HepG2 (cell line): Measurements from ENCODE around the gene LSR. TPM values are rescaled to one million over a fixed set of nuclear protein-coding genes. Genes with fewer than 3 reads are reported as not detected.

Experiments
- ARHGAP35 ChIP-seq: sonication (generic); formaldehyde crosslinking; IDR thresholded peaks from 2 replicates; pipeline ENCODE4 v1.9.0; 2022; ENCODE audit warnings: mild to moderate bottlenecking, inconsistent platforms, moderate library complexity, missing genetic modification reagents, borderline replicate concordance
- BATF2 ChIP-seq: sonication (generic); formaldehyde crosslinking; IDR thresholded peaks from 2 replicates; pipeline ENCODE4 v1.8.0; 2022; ENCODE audit warnings: mild to moderate bottlenecking, missing genetic modification reagents, moderate library complexity
- DPF2 ChIP-seq: sonication (generic); formaldehyde crosslinking; IDR thresholded peaks from 2 replicates; pipeline ENCODE4 v1.4.0; 2020; ENCODE audit warnings: mild to moderate bottlenecking, low read depth, missing genetic modification reagents, borderline replicate concordance
- FLYWCH1 ChIP-seq: sonication (generic); formaldehyde crosslinking; IDR thresholded peaks from 2 replicates; pipeline ENCODE4 v1.8.1; 2023; ENCODE audit warnings: mild to moderate bottlenecking, missing genetic modification reagents
- FOXA3 ChIP-seq: IDR thresholded peaks from 2 replicates; pipeline ENCODE4 v1.6.1; 2016; ENCODE audit warnings: missing genetic modification reagents, missing compliant biosample characterization
- IRF2 ChIP-seq: IDR thresholded peaks from 2 replicates; pipeline ENCODE4 v1.6.1; 2018; ENCODE audit warnings: missing genetic modification reagents, missing compliant biosample characterization
- KLF11 ChIP-seq: IDR thresholded peaks from 2 replicates; pipeline ENCODE4 v1.6.1; 2016; ENCODE audit warnings: missing compliant biosample characterization
- MIXL1 ChIP-seq: IDR thresholded peaks from 2 replicates; pipeline ENCODE4 v1.6.1; 2016
- NCOA2 ChIP-seq: sonication (generic); formaldehyde crosslinking; IDR thresholded peaks from 2 replicates; pipeline ENCODE4 v1.8.0; 2022; ENCODE audit warnings: inconsistent platforms
- NFYC ChIP-seq: IDR thresholded peaks from 2 replicates; pipeline ENCODE4 v1.6.1; 2016; ENCODE audit warnings: missing genetic modification reagents, missing compliant biosample characterization
- THAP7 ChIP-seq: sonication (generic); formaldehyde crosslinking; IDR thresholded peaks from 2 replicates; pipeline ENCODE4 v1.8.1; 2023; ENCODE audit warnings: mild to moderate bottlenecking, missing genetic modification reagents
- ZFP82 ChIP-seq: sonication (generic); formaldehyde crosslinking; IDR thresholded peaks from 2 replicates; pipeline ENCODE4 v1.5.1; 2020; ENCODE audit warnings: mild to moderate bottlenecking, missing genetic modification reagents, borderline replicate concordance
- ZMYM4 ChIP-seq: sonication (generic); formaldehyde crosslinking; IDR thresholded peaks from 2 replicates; pipeline ENCODE4 v1.8.1; 2023; ENCODE audit warnings: mild to moderate bottlenecking, missing genetic modification reagents
- ZNF263 ChIP-seq: sonication (generic); formaldehyde crosslinking; IDR thresholded peaks from 2 replicates; pipeline ENCODE4 v1.4.0; 2020; ENCODE audit warnings: missing genetic modification reagents
- polyA plus RNA-seq, 8 experiments: library from polyadenylated mRNA; depleted of rRNA in 3 of 8; stranded (reverse) in 7 of 8; unstranded in 1 of 8; fragments of >200 nt; fragmentation: Illumina TruSeq in 4 of 8; extraction: Trizol in 4 of 8; gene quantifications; 2 replicates each; pipeline versions ENCODE4 v1.2.1 to v1.2.3, GENCODE V29; 2011 to 2016; ENCODE audit warnings: low read depth in 4 of 8, missing spikeins in 1 of 8, mixed read lengths in 1 of 8; ENCODE audit not compliant: insufficient read depth in 1 of 8
- total RNA-seq, 5 experiments: library from RNA; depleted of rRNA; stranded (reverse); fragments of >200 nt; fragmentation: Illumina TruSeq; extraction: Trizol; gene quantifications; 2 replicates each; pipeline ENCODE4 v1.2.3, GENCODE V29; 2016; ENCODE audit warnings: low read depth in 1 of 5
- TF ChIP-seq, protein P1 (sequence below): sonication (generic); formaldehyde crosslinking; IDR thresholded peaks from 2 replicates; pipeline ENCODE4 v1.5.0; 2020; ENCODE audit warnings: mild to moderate bottlenecking, missing genetic modification reagents, borderline replicate concordance
- TF ChIP-seq, protein P2 (sequence below): sonication (generic); formaldehyde crosslinking; IDR thresholded peaks from 2 replicates; pipeline ENCODE4 v1.4.0; 2020; ENCODE audit warnings: missing genetic modification reagents, borderline replicate concordance
- TF ChIP-seq, protein P3 (sequence below): IDR thresholded peaks from 2 replicates; pipeline ENCODE4 v1.6.1; 2016; ENCODE audit warnings: mild to moderate bottlenecking

Gene LSR
- total and polyA plus RNA-seq, 2 of the 13 experiments (the other 11 are each of a cell fraction or from before 2014, with no cell fraction given), result 29.2 to 79.2 TPM

GRCh38 chr19:35247526-35248309, 1.1 kb upstream of the LSR start (continued):
- TF ChIP-seq BATF2 (no peak; the same call in 1 of the 2 replicates), ZMYM4 (CRISPR knock-in tag) (peak; percentile 26; the same call in 1 of the 2 replicates), MIXL1 (CRISPR knock-in tag) (no peak), NFYC (no peak), KLF11 (CRISPR knock-in tag) (no peak), FOXA3 (CRISPR knock-in tag) (0 out of 2 replicates have a peak, but pooled peaks have one; percentile 31), ZFP82 (CRISPR knock-in tag) (no peak), ARHGAP35 (0 out of 2 replicates have a peak, but pooled peaks have one; percentile 4), THAP7 (CRISPR knock-in tag) (no peak), ZNF263 (CRISPR knock-in tag) (no peak), DPF2 (CRISPR knock-in tag) (no peak), IRF2 (CRISPR knock-in tag) (peak; percentile 23; the same call in 1 of the 2 replicates), FLYWCH1 (no peak), NCOA2 (CRISPR knock-in tag) (no peak; the same call in 1 of the 2 replicates)
- TF ChIP-seq, protein P1, sequence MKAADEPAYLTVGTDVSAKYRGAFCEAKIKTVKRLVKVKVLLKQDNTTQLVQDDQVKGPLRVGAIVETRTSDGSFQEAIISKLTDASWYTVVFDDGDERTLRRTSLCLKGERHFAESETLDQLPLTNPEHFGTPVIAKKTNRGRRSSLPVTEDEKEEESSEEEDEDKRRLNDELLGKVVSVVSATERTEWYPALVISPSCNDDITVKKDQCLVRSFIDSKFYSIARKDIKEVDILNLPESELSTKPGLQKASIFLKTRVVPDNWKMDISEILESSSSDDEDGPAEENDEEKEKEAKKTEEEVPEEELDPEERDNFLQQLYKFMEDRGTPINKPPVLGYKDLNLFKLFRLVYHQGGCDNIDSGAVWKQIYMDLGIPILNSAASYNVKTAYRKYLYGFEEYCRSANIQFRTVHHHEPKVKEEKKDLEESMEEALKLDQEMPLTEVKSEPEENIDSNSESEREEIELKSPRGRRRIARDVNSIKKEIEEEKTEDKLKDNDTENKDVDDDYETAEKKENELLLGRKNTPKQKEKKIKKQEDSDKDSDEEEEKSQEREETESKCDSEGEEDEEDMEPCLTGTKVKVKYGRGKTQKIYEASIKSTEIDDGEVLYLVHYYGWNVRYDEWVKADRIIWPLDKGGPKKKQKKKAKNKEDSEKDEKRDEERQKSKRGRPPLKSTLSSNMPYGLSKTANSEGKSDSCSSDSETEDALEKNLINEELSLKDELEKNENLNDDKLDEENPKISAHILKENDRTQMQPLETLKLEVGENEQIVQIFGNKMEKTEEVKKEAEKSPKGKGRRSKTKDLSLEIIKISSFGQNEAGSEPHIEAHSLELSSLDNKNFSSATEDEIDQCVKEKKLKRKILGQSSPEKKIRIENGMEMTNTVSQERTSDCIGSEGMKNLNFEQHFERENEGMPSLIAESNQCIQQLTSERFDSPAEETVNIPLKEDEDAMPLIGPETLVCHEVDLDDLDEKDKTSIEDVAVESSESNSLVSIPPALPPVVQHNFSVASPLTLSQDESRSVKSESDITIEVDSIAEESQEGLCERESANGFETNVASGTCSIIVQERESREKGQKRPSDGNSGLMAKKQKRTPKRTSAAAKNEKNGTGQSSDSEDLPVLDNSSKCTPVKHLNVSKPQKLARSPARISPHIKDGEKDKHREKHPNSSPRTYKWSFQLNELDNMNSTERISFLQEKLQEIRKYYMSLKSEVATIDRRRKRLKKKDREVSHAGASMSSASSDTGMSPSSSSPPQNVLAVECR (CRISPR knock-in tag), result no peak; the same call in 1 of the 2 replicates
- TF ChIP-seq, protein P2, sequence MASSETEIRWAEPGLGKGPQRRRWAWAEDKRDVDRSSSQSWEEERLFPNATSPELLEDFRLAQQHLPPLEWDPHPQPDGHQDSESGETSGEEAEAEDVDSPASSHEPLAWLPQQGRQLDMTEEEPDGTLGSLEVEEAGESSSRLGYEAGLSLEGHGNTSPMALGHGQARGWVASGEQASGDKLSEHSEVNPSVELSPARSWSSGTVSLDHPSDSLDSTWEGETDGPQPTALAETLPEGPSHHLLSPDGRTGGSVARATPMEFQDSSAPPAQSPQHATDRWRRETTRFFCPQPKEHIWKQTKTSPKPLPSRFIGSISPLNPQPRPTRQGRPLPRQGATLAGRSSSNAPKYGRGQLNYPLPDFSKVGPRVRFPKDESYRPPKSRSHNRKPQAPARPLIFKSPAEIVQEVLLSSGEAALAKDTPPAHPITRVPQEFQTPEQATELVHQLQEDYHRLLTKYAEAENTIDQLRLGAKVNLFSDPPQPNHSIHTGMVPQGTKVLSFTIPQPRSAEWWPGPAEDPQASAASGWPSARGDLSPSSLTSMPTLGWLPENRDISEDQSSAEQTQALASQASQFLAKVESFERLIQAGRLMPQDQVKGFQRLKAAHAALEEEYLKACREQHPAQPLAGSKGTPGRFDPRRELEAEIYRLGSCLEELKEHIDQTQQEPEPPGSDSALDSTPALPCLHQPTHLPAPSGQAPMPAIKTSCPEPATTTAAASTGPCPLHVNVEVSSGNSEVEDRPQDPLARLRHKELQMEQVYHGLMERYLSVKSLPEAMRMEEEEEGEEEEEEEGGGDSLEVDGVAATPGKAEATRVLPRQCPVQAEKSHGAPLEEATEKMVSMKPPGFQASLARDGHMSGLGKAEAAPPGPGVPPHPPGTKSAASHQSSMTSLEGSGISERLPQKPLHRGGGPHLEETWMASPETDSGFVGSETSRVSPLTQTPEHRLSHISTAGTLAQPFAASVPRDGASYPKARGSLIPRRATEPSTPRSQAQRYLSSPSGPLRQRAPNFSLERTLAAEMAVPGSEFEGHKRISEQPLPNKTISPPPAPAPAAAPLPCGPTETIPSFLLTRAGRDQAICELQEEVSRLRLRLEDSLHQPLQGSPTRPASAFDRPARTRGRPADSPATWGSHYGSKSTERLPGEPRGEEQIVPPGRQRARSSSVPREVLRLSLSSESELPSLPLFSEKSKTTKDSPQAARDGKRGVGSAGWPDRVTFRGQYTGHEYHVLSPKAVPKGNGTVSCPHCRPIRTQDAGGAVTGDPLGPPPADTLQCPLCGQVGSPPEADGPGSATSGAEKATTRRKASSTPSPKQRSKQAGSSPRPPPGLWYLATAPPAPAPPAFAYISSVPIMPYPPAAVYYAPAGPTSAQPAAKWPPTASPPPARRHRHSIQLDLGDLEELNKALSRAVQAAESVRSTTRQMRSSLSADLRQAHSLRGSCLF (CRISPR knock-in tag), result 0 out of 2 replicates have a peak, but pooled peaks have one; percentile 37
- TF ChIP-seq, protein P3, sequence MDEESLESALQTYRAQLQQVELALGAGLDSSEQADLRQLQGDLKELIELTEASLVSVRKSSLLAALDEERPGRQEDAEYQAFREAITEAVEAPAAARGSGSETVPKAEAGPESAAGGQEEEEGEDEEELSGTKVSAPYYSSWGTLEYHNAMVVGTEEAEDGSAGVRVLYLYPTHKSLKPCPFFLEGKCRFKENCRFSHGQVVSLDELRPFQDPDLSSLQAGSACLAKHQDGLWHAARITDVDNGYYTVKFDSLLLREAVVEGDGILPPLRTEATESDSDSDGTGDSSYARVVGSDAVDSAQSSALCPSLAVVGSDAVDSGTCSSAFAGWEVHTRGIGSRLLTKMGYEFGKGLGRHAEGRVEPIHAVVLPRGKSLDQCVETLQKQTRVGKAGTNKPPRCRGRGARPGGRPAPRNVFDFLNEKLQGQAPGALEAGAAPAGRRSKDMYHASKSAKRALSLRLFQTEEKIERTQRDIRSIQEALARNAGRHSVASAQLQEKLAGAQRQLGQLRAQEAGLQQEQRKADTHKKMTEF (CRISPR knock-in tag), result 0 out of 2 replicates have a peak, but pooled peaks have one; percentile 13
